22Rv1 (cell line): Measurements from ENCODE around the gene APOBEC2.

Source experiments
- H3K27ac ChIP-seq: fragments of 450-650 bp; 2 replicates; pipeline ENCODE4 v1.5.1; 2017
- ZFX ChIP-seq: fragments of 450-650 bp; IDR thresholded peaks from 2 replicates; pipeline ENCODE4 v1.6.1; 2017; ENCODE audit warnings: antibody characterized with exemption, borderline replicate concordance
- TF ChIP-seq, protein P1 (sequence below): fragments of 450-650 bp; IDR thresholded peaks from 2 replicates; pipeline ENCODE4 v1.5.1; 2017; ENCODE audit warnings: mild to moderate bottlenecking

Gene APOBEC2

DNA sequence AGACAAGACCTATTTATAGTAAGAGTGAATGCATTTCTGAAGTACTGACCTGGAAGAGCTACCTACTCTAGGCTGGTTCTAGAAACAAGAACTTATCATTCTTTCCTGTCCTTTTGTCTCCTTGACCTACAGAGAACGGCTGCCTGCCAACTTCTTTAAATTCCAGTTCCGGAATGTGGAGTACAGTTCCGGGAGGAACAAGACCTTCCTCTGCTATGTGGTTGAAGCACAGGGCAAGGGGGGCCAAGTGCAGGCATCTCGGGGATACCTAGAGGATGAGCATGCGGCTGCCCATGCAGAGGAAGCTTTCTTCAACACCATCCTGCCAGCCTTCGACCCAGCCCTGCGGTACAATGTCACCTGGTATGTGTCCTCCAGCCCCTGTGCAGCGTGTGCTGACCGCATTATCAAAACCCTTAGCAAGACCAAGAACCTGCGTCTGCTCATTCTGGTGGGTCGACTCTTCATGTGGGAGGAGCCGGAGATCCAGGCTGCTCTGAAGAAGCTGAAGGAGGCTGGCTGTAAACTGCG, 8.3 kb downstream of the APOBEC2 start:
- no peak for TF ChIP-seq ZFX
- TF ChIP-seq, protein P1, sequence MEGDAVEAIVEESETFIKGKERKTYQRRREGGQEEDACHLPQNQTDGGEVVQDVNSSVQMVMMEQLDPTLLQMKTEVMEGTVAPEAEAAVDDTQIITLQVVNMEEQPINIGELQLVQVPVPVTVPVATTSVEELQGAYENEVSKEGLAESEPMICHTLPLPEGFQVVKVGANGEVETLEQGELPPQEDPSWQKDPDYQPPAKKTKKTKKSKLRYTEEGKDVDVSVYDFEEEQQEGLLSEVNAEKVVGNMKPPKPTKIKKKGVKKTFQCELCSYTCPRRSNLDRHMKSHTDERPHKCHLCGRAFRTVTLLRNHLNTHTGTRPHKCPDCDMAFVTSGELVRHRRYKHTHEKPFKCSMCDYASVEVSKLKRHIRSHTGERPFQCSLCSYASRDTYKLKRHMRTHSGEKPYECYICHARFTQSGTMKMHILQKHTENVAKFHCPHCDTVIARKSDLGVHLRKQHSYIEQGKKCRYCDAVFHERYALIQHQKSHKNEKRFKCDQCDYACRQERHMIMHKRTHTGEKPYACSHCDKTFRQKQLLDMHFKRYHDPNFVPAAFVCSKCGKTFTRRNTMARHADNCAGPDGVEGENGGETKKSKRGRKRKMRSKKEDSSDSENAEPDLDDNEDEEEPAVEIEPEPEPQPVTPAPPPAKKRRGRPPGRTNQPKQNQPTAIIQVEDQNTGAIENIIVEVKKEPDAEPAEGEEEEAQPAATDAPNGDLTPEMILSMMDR = no peak
- no peak overlapping the region for H3K27ac ChIP-seq

DNA sequence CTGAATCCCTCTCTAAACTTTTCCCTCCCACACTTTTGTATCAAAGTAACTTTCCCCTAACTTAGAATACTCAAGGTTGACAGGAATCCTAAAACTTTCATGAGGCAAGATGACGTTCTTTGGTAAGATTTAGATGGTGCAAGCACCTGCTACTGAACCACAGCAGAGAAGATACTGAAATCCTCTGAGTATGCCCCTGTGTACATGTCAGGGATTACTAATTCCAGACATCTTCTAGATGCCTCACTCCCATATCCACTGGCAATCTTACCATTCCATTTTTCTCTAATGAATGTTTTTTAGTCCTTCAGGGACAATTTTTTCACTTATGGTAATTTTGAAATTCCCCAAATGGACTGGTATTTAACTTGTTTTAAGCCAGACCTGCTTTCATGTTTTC, 9.1 kb downstream of the APOBEC2 start:
- H3K27ac ChIP-seq = no peak overlapping the region
- TF ChIP-seq, protein P1 = no peak
- no peak for TF ChIP-seq ZFX

DNA sequence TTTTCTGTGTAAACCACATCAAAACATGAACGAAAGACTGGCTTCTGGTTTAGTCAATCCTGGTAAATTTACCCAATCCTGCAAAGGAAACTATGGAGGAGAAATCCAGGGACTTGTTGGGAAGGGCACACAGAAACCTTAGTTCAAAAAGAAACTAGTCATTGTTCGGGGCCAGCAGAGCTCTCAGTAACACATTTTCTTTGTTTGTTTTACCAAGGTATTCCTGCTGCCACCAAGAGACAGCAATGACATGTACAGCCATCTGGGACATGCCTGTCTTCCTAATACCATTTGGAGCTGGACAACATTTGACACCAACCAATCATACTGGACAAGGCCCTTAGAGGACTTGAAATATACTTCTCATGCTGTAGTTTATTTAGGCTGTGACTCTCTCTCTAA, 10.9 kb downstream of the APOBEC2 start:
- TF ChIP-seq, protein P1 = no peak
- no peak for TF ChIP-seq ZFX

DNA sequence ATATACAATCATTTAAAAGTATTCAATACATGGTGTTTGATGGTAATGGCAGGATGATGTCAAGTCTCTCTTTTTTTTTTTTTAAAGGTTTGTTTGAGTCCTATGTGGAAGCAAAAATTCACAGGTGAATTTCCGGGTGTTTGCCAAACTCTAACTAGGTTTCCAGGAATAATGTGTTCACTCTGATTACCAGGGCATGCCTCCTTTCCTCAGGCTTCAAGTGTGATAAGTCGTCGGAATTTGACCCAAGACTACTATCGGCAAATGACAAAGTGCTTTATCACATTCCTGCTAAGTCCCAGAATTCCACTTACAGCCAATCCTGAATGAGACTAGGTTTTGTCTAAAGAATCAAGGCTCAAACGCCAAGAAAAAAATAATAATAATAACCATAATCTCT, 11.8 kb downstream of the APOBEC2 start:
- no peak overlapping the region for H3K27ac ChIP-seq
- TF ChIP-seq ZFX = no peak
- TF ChIP-seq, protein P1 = no peak

More for the DNA sequence above, 10.9 kb downstream of the APOBEC2 start:
- no peak overlapping the region for H3K27ac ChIP-seq

DNA sequence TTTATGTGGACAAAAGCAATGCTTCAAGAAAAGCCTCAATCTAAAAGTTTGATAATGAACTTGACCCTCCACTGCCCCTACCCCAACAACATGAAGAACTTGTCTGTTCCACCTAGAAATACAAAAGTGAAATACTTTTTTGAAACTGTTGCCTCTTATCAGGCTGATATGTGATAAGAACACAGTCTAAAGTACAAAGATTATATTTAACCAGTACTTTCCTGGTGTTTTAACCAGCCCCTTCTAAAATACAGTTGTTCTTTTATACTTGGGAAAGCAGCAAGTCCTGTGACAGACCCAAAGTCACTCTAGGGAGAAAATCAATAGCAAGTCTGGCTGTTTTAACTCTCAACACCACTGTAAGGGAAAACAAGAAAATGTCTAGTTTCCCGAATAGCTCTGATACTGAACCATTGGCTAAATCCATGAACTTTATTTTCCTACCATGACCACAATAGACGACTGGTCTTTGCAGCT, 12.6 kb downstream of the APOBEC2 start:
- no peak overlapping the region for H3K27ac ChIP-seq
- no peak for TF ChIP-seq ZFX
- TF ChIP-seq, protein P1 = no peak

DNA sequence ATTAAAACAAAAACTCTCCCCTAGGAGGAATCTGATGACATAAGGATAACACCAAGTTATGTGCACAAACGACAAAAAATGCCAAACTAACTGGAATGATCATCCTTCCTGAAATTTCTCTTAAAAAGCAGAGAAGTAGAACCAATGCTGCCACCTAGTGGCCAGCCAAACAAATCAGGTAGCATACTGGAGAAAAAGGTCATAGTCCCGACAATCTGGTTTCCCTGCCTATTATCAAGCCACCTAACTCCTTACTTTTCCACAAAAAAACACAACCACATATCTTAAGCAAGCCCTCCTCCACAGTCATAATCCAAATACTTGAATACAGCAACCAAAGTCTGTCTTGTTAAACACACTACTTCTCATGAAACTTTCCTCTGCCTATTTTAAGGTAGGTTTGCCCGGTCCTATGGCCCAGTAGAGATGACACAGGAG, 13.9 kb downstream of the APOBEC2 start:
- H3K27ac ChIP-seq = no peak overlapping the region
- no peak for TF ChIP-seq ZFX
- TF ChIP-seq, protein P1 = peak; percentile 90

DNA sequence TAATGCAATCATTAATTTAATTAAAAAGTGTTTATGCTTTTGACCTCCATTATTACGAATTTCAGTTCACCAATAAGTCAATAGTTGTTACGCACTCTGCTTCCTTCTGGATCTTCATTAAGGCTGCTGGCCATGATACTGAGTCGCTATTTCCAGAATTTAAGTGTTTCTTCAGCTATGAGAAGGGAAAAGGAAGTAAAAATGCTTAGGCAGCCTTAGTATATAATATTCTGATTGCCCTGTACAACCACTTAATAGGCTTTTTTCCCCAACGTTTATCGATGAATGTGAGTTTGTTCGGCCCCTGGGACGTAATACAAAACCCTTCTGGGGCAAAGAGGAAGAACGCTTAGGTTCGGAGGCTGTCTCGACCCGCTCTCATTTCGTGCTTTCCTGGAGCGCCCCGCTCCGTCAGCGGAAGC, 18.5 kb downstream of the APOBEC2 start:
- no peak for TF ChIP-seq ZFX
- TF ChIP-seq, protein P1 = 0 out of 2 replicates have a peak, but pooled peaks have one; percentile 11
- H3K27ac ChIP-seq = peak overlapping the region; percentile 99
